ENCODE measurements around the gene KCNMB3.

- TF ChIP-seq CTCF (IDR thresholded peaks at IDR 0.05): no peak
- no peak for TF ChIP-seq POLR2AphosphoS5 (IDR thresholded peaks at IDR 0.05)
- TF ChIP-seq POLR2A (IDR thresholded peaks at IDR 0.05): no peak
- TF ChIP-seq EP300 (IDR thresholded peaks at IDR 0.05): no peak
Observed at GRCh38 chr3:179258820-179259219, 7.9 kb upstream of the KCNMB3 start.

All from upper lobe of left lung (tissue), 4 donors.